GM12801 (cell line): ENCODE measurements around the gene HIPK1.

Source experiments
- TF ChIP-seq, protein P1 (sequence below): IDR thresholded peaks from one replicate; pipeline ENCODE4 v1.5.1; 2011; ENCODE audit warnings: control low read depth; ENCODE audit not compliant: insufficient read length; ENCODE audit errors: extremely low read depth

The HIPK1 gene

DNA sequence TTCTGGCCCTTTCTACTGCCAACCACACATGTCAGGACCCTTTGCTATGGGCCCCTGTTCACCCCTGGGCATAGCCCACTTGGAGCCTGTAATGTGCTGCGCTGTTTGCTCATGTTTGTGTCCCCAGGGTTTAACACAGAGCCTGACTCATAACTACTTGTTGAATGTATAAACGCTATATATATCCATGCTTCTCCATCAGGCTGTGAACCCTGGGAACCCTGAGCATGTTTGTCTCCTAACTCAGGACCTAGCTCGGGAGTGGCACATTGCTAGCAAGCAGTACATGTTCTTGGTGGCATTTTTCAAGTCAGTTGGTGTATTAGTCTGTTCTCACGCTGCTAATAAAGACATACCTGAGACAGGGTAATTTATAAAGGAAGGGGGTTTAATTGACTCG is 58.1 kb downstream of the HIPK1 start:
- TF ChIP-seq, protein P1, sequence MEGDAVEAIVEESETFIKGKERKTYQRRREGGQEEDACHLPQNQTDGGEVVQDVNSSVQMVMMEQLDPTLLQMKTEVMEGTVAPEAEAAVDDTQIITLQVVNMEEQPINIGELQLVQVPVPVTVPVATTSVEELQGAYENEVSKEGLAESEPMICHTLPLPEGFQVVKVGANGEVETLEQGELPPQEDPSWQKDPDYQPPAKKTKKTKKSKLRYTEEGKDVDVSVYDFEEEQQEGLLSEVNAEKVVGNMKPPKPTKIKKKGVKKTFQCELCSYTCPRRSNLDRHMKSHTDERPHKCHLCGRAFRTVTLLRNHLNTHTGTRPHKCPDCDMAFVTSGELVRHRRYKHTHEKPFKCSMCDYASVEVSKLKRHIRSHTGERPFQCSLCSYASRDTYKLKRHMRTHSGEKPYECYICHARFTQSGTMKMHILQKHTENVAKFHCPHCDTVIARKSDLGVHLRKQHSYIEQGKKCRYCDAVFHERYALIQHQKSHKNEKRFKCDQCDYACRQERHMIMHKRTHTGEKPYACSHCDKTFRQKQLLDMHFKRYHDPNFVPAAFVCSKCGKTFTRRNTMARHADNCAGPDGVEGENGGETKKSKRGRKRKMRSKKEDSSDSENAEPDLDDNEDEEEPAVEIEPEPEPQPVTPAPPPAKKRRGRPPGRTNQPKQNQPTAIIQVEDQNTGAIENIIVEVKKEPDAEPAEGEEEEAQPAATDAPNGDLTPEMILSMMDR, result no peak

DNA sequence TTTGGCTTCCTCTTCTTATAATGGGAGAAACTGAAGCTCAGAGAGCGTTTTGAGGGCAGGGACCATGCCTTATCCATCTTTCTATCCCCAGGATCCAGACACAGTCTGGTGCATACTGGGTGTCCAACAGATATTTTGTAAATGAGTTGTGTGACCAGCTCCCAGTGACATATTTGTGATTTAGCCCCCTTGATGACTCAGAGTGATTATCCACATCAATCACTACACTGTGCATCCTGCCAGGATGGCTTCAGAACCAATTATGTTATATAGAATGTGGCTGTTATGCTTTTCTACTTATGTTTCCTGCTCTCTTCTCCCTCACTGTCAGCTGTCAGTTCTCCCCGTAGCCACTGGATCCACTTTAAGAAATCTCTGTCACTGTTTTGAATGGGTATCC is 61.4 kb downstream of the HIPK1 start:
- TF ChIP-seq, protein P1, result no peak

DNA sequence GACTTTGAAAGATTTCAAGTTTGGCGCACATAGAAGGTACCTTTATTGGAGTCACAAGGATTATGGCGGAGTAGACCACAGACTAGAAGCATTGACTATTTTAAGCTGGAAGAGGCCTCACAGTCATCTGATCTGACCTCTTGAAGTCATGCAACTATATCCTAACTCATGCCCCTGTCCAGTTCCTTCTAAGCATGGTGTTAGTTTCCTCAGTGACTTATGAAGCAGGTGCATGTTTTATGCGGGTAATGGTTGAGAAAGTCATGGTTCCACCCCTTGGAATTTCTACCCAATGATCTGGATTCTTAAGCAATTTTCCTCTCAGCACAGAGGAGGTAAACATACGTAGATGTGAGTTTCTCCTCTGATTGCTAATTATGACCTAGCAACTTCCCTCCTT is 61.8 kb downstream of the HIPK1 start:
- TF ChIP-seq, protein P1, result no peak

- TF ChIP-seq, protein P1, result no peak
Measured at GRCh38 chr1:113991467-113991997, 62.4 kb downstream of the HIPK1 start.

- TF ChIP-seq, protein P1, result no peak
Measured at GRCh38 chr1:113993072-113993471, 63.9 kb downstream of the HIPK1 start.

DNA sequence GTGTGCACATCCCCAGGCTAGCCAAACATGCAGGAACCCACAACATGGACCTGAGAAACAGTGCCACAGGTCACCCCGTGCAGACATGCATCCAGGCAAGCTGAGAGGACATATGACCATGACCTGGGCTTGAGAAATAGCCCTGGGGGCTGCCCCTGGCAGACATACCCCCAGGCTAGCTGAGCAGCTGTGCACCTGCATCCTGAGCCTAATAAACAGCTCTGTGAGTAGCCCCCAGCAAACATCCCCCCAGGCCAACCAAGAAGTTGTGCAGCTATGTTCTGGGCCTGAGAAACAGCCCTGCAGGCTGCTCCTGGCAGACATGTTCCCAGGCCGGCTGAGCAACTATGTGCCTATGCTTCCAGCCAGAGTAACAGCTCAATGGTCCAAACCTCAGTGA is 64.6 kb downstream of the HIPK1 start:
- TF ChIP-seq, protein P1, result no peak

GRCh38 chr1:113995382-113995781 is 66.3 kb downstream of the HIPK1 start:
- TF ChIP-seq, protein P1, result no peak

- TF ChIP-seq, protein P1, result no peak
Measured at GRCh38 chr1:113998361-113998760, 69.2 kb downstream of the HIPK1 start.
